Measurements from ENCODE around the gene SIKE1. TPM values are rescaled to one million over a fixed set of nuclear protein-coding genes. Genes with fewer than 3 reads are reported as not detected.

SIKE1 gene
- total RNA-seq, 1 experiment from 2014 or later = 77.9 TPM

Small RNAs within 50 kb of the gene (small RNA-seq; reads per million reads assigned to genes)
- gene RNY1P13 = not detected

Other genes with a start within 250 kb of the SIKE1 start
- gene BCAS2, start 199.1 kb downstream of the SIKE1 start, total RNA-seq (2014; rRNA removed; shearing (Covaris generic)) = 18.6 and 19.4 TPM in 2 replicates
- gene DENND2C, start 110.6 kb downstream of the SIKE1 start, total RNA-seq (2014; rRNA removed; shearing (Covaris generic)) = not detected in 2 replicates
- not detected in 2 replicates for gene AMPD1, start 85.1 kb downstream of the SIKE1 start, total RNA-seq (2014; rRNA removed; shearing (Covaris generic))
- gene NRAS, start 63.9 kb downstream of the SIKE1 start, total RNA-seq (2014; rRNA removed; shearing (Covaris generic)) = 20.9 and 22.6 TPM in 2 replicates
- 196 and 200 TPM in 2 replicates for gene CSDE1, start 22.7 kb downstream of the SIKE1 start, total RNA-seq (2014; rRNA removed; shearing (Covaris generic))
- not detected in 2 replicates for gene SYCP1, start 74.2 kb upstream of the SIKE1 start, total RNA-seq (2014; rRNA removed; shearing (Covaris generic))
- not detected in 2 replicates for gene TSHB, start 249.1 kb upstream of the SIKE1 start, total RNA-seq (2014; rRNA removed; shearing (Covaris generic))

All from HT-29 (cell line).